GM18517 (cell line): ENCODE results near the gene RANBP3L.

ENCODE experiments used
- ATAC-seq: cut with Tn5 transposase; IDR thresholded peaks from one replicate; pipeline ENCODE4 v1.9.1; 2021; ENCODE audit warnings: mild to moderate bottlenecking, moderate library complexity; ENCODE audit not compliant: unreplicated experiment

The RANBP3L gene

GRCh38 chr5:36244076-36244475 is 57.6 kb downstream of the RANBP3L start:
- no peak for ATAC-seq

GRCh38 chr5:36243653-36244052 is 58.0 kb downstream of the RANBP3L start:
- ATAC-seq = no peak

- ATAC-seq = no peak
Measured at GRCh38 chr5:36242534-36243485, 58.9 kb downstream of the RANBP3L start.

GRCh38 chr5:36241631-36242533 is 59.8 kb downstream of the RANBP3L start, which contains the start of gene NADK2:
NADK2 (minus strand) TSS chr5:36241925; CDS start chr5:36241798, 127 bp downstream.
- peak; percentile 91 for ATAC-seq

GRCh38 chr5:36240779-36241630 is 60.7 kb downstream of the RANBP3L start:
- peak; percentile 25 for ATAC-seq

GRCh38 chr5:36239370-36240293 is 62.1 kb downstream of the RANBP3L start:
- ATAC-seq = no peak

- no peak for ATAC-seq
Measured at GRCh38 chr5:36238502-36239295, 63.0 kb downstream of the RANBP3L start.

GRCh38 chr5:36237751-36238150 is 64.0 kb downstream of the RANBP3L start:
- ATAC-seq = no peak

GRCh38 chr5:36236801-36237200 is 64.9 kb downstream of the RANBP3L start:
- no peak for ATAC-seq

- no peak for ATAC-seq
Measured at GRCh38 chr5:36232533-36232932, 69.2 kb downstream of the RANBP3L start.

GRCh38 chr5:36230151-36230790 is 71.4 kb downstream of the RANBP3L start:
- no peak for ATAC-seq

- no peak for ATAC-seq
Measured at GRCh38 chr5:36228505-36228904, 73.2 kb downstream of the RANBP3L start.

- ATAC-seq = no peak
Measured at GRCh38 chr5:36227046-36227445, 74.7 kb downstream of the RANBP3L start.

- ATAC-seq = no peak
Measured at GRCh38 chr5:36222620-36223019, 79.1 kb downstream of the RANBP3L start.

- no peak for ATAC-seq
Measured at GRCh38 chr5:36217988-36218387, 83.7 kb downstream of the RANBP3L start.

GRCh38 chr5:36217567-36217966 is 84.1 kb downstream of the RANBP3L start:
- no peak for ATAC-seq

GRCh38 chr5:36215910-36216309 is 85.8 kb downstream of the RANBP3L start:
- no peak for ATAC-seq

GRCh38 chr5:36214436-36214835 is 87.3 kb downstream of the RANBP3L start:
- ATAC-seq = no peak
